Chondrocyte (in vitro differentiated cells): ENCODE measurements around the gene LYZL6. TPM values are rescaled to one million over a fixed set of nuclear protein-coding genes. Genes with fewer than 3 reads are reported as not detected.

Experiments used
- DNase-seq: peaks from one replicate; pipeline ENCODE4 v3.0.0; 2021; ENCODE audit warnings: mixed read lengths, low spot score
- H3K27ac Mint-ChIP-seq: one replicate; pipeline ENCODE4 v1.8.0; 2021; ENCODE audit warnings: mild to moderate bottlenecking, moderate library complexity, mixed read lengths; ENCODE audit not compliant: unreplicated experiment
- H3K27me3 Mint-ChIP-seq: 2 replicates; pipeline ENCODE4 v1.8.0; 2021; ENCODE audit warnings: low read depth, mixed read lengths
- H3K36me3 Mint-ChIP-seq: 2 replicates; pipeline ENCODE4 v1.8.0; 2021; ENCODE audit warnings: low read depth, mixed read lengths
- H3K4me1 Mint-ChIP-seq: 2 replicates; pipeline ENCODE4 v1.8.0; 2021; ENCODE audit warnings: low read depth, mild to moderate bottlenecking, mixed read lengths
- H3K4me3 Mint-ChIP-seq: one replicate; pipeline ENCODE4 v1.8.0; 2021; ENCODE audit warnings: mild to moderate bottlenecking, moderate library complexity, mixed read lengths; ENCODE audit not compliant: unreplicated experiment
- H3K9me3 Mint-ChIP-seq: 2 replicates; pipeline ENCODE4 v1.8.0; 2021; ENCODE audit warnings: low read depth, mixed read lengths
- CTCF ChIP-seq: fragments of 200-600 bp; sonication (generic); IDR thresholded peaks from 2 replicates; pipeline ENCODE4 v1.5.0; 2021; ENCODE audit warnings: antibody characterized with exemption, mild to moderate bottlenecking, moderate library complexity
- long read RNA-seq: library from polyadenylated mRNA; stranded (forward); transcript quantifications from one replicate; pipeline ENCODE4 v2.0.0, GENCODE V29; 2021
- total RNA-seq: library from RNA; stranded (reverse); gene quantifications from 3 replicates; pipeline ENCODE4 v1.2.1, GENCODE V29; 2021

Gene LYZL6
- total RNA-seq = not detected in 3 replicates
- long read RNA-seq = 0 reads

GRCh38 chr17:35943537-35943936 is at the start of gene LYZL6:
Gene LYZL6, minus strand, starts transcription at chr17:35943713. Its CDS starts 4,357 bp downstream, at chr17:35939356.
- Mint-ChIP-seq H3K27me3 (no peaks in the 10 kb centered on the region), H3K4me3 (no peak within 1 kb of the TSS), H3K27ac (no peak within 1 kb of the TSS), H3K9me3 (no peaks in the 10 kb centered on the region), H3K4me1 (no peaks in the 10 kb centered on the region), H3K36me3 (no peaks in the 10 kb centered on the region)
- DNase-seq = no peak
- no peak for TF ChIP-seq CTCF

- H3K4me1 Mint-ChIP-seq = no peaks in the 10 kb centered on the region
- H3K9me3 Mint-ChIP-seq = peaks cover 16% of the 10 kb centered on the region
- no peak for TF ChIP-seq CTCF
- no peak overlapping the region for H3K27ac Mint-ChIP-seq
- peaks cover 15% of the 10 kb centered on the region for H3K27me3 Mint-ChIP-seq
- DNase-seq = no peak
- no peaks in the 10 kb centered on the region for H3K36me3 Mint-ChIP-seq
- no peak overlapping the region for H3K4me3 Mint-ChIP-seq
Measured at GRCh38 chr17:35991075-35991474, 47.6 kb upstream of the LYZL6 start.

GRCh38 chr17:35988164-35988563 is 44.7 kb upstream of the LYZL6 start:
- no peaks in the 10 kb centered on the region for H3K36me3 Mint-ChIP-seq
- H3K4me1 Mint-ChIP-seq = no peaks in the 10 kb centered on the region
- no peak overlapping the region for H3K4me3 Mint-ChIP-seq
- peaks cover 8% of the 10 kb centered on the region for H3K9me3 Mint-ChIP-seq
- peaks cover 10% of the 10 kb centered on the region for H3K27me3 Mint-ChIP-seq
- no peak for TF ChIP-seq CTCF
- DNase-seq = no peak
- no peak overlapping the region for H3K27ac Mint-ChIP-seq

- H3K27me3 Mint-ChIP-seq = peaks cover 14% of the 10 kb centered on the region
- TF ChIP-seq CTCF = no peak
- no peaks in the 10 kb centered on the region for H3K36me3 Mint-ChIP-seq
- H3K27ac Mint-ChIP-seq = no peak within 1 kb of the TSS
- no peak within 1 kb of the TSS for H3K4me3 Mint-ChIP-seq
- no peak for DNase-seq
- H3K4me1 Mint-ChIP-seq = no peaks in the 10 kb centered on the region
- peaks cover 8% of the 10 kb centered on the region for H3K9me3 Mint-ChIP-seq
Measured at GRCh38 chr17:35986643-35987042, 43.1 kb upstream of the LYZL6 start, which contains the start of gene CCL14. Gene CCL14, minus strand, starts transcription at chr17:35986729. Its CDS starts 80 bp downstream, at chr17:35986649.

- peaks cover 7% of the 10 kb centered on the region for H3K9me3 Mint-ChIP-seq
- no peak for DNase-seq
- TF ChIP-seq CTCF = no peak
- peaks cover 15% of the 10 kb centered on the region for H3K27me3 Mint-ChIP-seq
- no peaks in the 10 kb centered on the region for H3K4me1 Mint-ChIP-seq
- no peak overlapping the region for H3K4me3 Mint-ChIP-seq
- H3K27ac Mint-ChIP-seq = no peak overlapping the region
- no peaks in the 10 kb centered on the region for H3K36me3 Mint-ChIP-seq
Measured at GRCh38 chr17:35984140-35984539, 40.6 kb upstream of the LYZL6 start.
